ENCODE results near the gene NT5C3A. TPM values are rescaled to one million over a fixed set of nuclear protein-coding genes. Genes with fewer than 3 reads are reported as not detected.

Gene NT5C3A
- total RNA-seq = 30.3 TPM
- long read RNA-seq, transcript NT5C3A-201 (9 exons, 1,704 nt) = major isoform, 11 of 47 reads
- long read RNA-seq, transcript NT5C3A-204 (10 exons, 1,759 nt) = major isoform, 11 of 47 reads
- long read RNA-seq, transcript NT5C3A-215 (10 exons, 1,542 nt) = minor isoform, 8 of 47 reads
- long read RNA-seq, partial matches to known transcripts = 7 of 47 reads
- long read RNA-seq, other reads (novel, unspliced or antisense) = 10 of 47 reads

GRCh38 chr7:33062023-33062781, at the start of gene NT5C3A:
Gene NT5C3A (minus strand): TSS chr7:33062776. CDS start chr7:33062705, 71 bp downstream.
- intact Hi-C loops (cut with DNase I) = no loop called here
- H3K9me3 ChIP-seq = peaks cover 8% of the 10 kb centered on the region
- H3K36me3 ChIP-seq = no peaks in the 10 kb centered on the region
- ATAC-seq (peak; percentile 70 to 72), DNase-seq (no peak)
- peaks cover 23% of the 10 kb centered on the region for H3K4me1 ChIP-seq
- no peak for TF ChIP-seq CTCF (IDR thresholded peaks at IDR 0.05)
- no peaks in the 10 kb centered on the region for H3K27me3 ChIP-seq (ENCODE audit: low read depth)
- H3K4me3 ChIP-seq = peak within 1 kb of the TSS; percentile 93
- peak within 1 kb of the TSS; percentile 95 for H3K27ac ChIP-seq

- ATAC-seq (no peak), DNase-seq (no peak)
- Histone ChIP-seq H3K27ac (no peak overlapping the region), H3K27me3 (ENCODE audit: low read depth) (no peaks in the 10 kb centered on the region), H3K4me1 (peaks cover 24% of the 10 kb centered on the region), H3K36me3 (no peaks in the 10 kb centered on the region), H3K4me3 (no peak overlapping the region), H3K9me3 (no peaks in the 10 kb centered on the region)
- no peak for TF ChIP-seq CTCF (IDR thresholded peaks at IDR 0.05)
- intact Hi-C loops (cut with DNase I) = no loop called here
Measured at GRCh38 chr7:33111614-33112013, 49.0 kb upstream of the NT5C3A start.

- intact Hi-C loops (cut with DNase I) = no loop called here
Measured at GRCh38 chr7:33109758-33110238, 47.2 kb upstream of the NT5C3A start.

GRCh38 chr7:33109005-33109757, 46.6 kb upstream of the NT5C3A start, which contains the start of gene RP9:
Gene RP9 (minus strand): TSS chr7:33109404. CDS start chr7:33109372, 32 bp downstream.
- peak; percentile 95 for ATAC-seq
- peak; percentile 78 for DNase-seq
- intact Hi-C loops (cut with DNase I) = no loop called here
- H3K4me3 ChIP-seq = peak within 1 kb of the TSS; percentile 97
- no peaks in the 10 kb centered on the region for H3K9me3 ChIP-seq
- peak within 1 kb of the TSS; percentile 85 for H3K27ac ChIP-seq
- H3K27me3 ChIP-seq (ENCODE audit: low read depth) = no peaks in the 10 kb centered on the region
- H3K4me1 ChIP-seq = peaks cover 31% of the 10 kb centered on the region
- no peaks in the 10 kb centered on the region for H3K36me3 ChIP-seq
- TF ChIP-seq CTCF (IDR thresholded peaks at IDR 0.05) = peak; percentile 53

More at GRCh38 chr7:33109758-33110238, 47.2 kb upstream of the NT5C3A start:
- H3K27me3 ChIP-seq (ENCODE audit: low read depth) = no peaks in the 10 kb centered on the region
- peaks cover 31% of the 10 kb centered on the region for H3K4me1 ChIP-seq
- peak overlapping the region; percentile 58 for H3K27ac ChIP-seq
- DNase-seq (no peak), ATAC-seq (peak in 1 of 2 donors; percentile 14)
- H3K4me3 ChIP-seq = peak overlapping the region; percentile 97
- TF ChIP-seq CTCF (IDR thresholded peaks at IDR 0.05) = no peak
- H3K9me3 ChIP-seq = no peaks in the 10 kb centered on the region
- no peaks in the 10 kb centered on the region for H3K36me3 ChIP-seq

GRCh38 chr7:33108554-33109004, 46.0 kb upstream of the NT5C3A start:
- Histone ChIP-seq H3K4me1 (peaks cover 31% of the 10 kb centered on the region), H3K27ac (peak overlapping the region; percentile 85), H3K36me3 (peaks cover 4% of the 10 kb centered on the region), H3K4me3 (peak overlapping the region; percentile 97), H3K9me3 (no peaks in the 10 kb centered on the region), H3K27me3 (ENCODE audit: low read depth) (no peaks in the 10 kb centered on the region)
- peak; percentile 25 to 59 for ATAC-seq
- DNase-seq = no peak
- intact Hi-C loops (cut with DNase I) = no loop called here
- TF ChIP-seq CTCF (IDR thresholded peaks at IDR 0.05) = no peak
